Measurements from ENCODE around the gene NRP2. TPM values are rescaled to one million over a fixed set of nuclear protein-coding genes. Genes with fewer than 3 reads are reported as not detected.

NRP2 gene
- total and polyA plus RNA-seq, 2 of the 13 experiments (the other 11 are each of a cell fraction or from before 2014, with no cell fraction given) = 0.65 to 1.4 TPM

DNA sequence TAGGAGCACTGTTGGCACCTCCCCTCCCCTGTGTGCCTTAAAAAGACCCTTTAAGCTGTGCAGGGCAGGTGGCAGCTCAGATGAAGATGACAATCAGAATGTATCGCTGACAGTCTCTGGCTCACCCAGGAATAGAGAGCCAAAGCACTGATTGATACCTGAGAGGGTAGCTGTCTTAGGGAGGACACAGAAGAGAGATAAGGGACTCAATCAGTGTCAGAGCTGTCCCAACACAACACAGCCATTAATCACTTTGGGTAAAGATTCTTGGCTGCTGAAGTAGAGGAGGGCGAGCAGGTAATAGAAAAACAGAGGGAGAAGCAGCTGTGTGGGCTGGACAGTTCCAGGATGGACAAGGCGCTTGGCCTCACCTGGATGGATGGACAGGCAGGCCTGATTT lies 124.9 kb downstream of the NRP2 start:
- ChIA-PET POLR2A (interaction anchor here (0.6 kb wide), 1 partner anchor 10 kb away, joined by 4 read pairs; no protein-coding TSS in a partner anchor), CTCF (ENCODE audit: low intra/inter-chr PET ratio, low total read pairs) (no interaction called here)
- Histone ChIP-seq H3K9me3 (ENCODE audit: low read length) (no peaks in the 10 kb centered on the region), H3K4me3 (replicated peaks in 1 of 3; ENCODE audit: insufficient read depth in 1 of 3, low read depth in 2 of 3, low read length in 3 of 3) (no peak overlapping the region), H3K79me2 (ENCODE audit: insufficient read depth, low read length) (no peaks in the 10 kb centered on the region), H3K36me3 (replicated peaks in 1 of 2; ENCODE audit: control insufficient read depth in 1 of 2, insufficient read depth in 2 of 2, low read length in 2 of 2) (no peaks in the 10 kb centered on the region), H3K9ac (ENCODE audit: insufficient read depth, low read depth, low read length) (no peak overlapping the region), H4K20me1 (ENCODE audit: insufficient read depth, low read length) (no peaks in the 10 kb centered on the region), H3K27ac (ENCODE audit: extremely low read length, insufficient read depth, low read length) (no peak overlapping the region), H3K27me3 (ENCODE audit: control insufficient read depth in 1 of 2, insufficient read depth in 2 of 2, low read length in 2 of 2) (peaks cover 3 to 37% of the 10 kb centered on the region in 2 experiments; a peak in 4 of 5 replicates), H3K4me1 (ENCODE audit: insufficient read depth, low read length) (peaks cover 17% of the 10 kb centered on the region), H2AFZ (ENCODE audit: low read length) (no peak overlapping the region), H3K4me2 (ENCODE audit: low read depth, low read length) (no peak overlapping the region)
- ATAC-seq (no peak), DNase-seq (ENCODE audit: low spot score) (no peak), FAIRE-seq (no peak)
- BruUV-seq (replicated peaks) = no TSS peak
- intact Hi-C loops (cut with micrococcal nuclease; ENCODE audit: unreplicated experiment) (no loop called here), in situ Hi-C loops (cut with HindIII; ENCODE audit: extremely low pct_ligation_motif_present, low pct_unique_long_range_greater_than_20kb) (no loop called here)
- WGBS (ENCODE audit: low lambda C conversion rate) = 66% methylated on average over 3 of the region's 3 CpGs
- TF ChIP-seq ZNF484 (CRISPR knock-in tag; IDR thresholded peaks at IDR 0.05; ENCODE audit: borderline replicate concordance, low read depth) (no peak), ZBTB7B (CRISPR knock-in tag; IDR thresholded peaks at IDR 0.05) (no peak), FOSL1 (CRISPR knock-in tag; IDR thresholded peaks at IDR 0.05; ENCODE audit: borderline replicate concordance) (no peak), ZNF652 (CRISPR knock-in tag; IDR thresholded peaks at IDR 0.05; ENCODE audit: borderline replicate concordance, low read depth) (no peak), ZNF670 (CRISPR knock-in tag; IDR thresholded peaks at IDR 0.05; ENCODE audit: borderline replicate concordance) (no peak), ZNF205 (CRISPR knock-in tag; IDR thresholded peaks at IDR 0.05) (no peak), FOXK1 (CRISPR knock-in tag; IDR thresholded peaks at IDR 0.05; ENCODE audit: borderline replicate concordance, low read depth) (no peak), EEA1 (CRISPR knock-in tag; IDR thresholded peaks at IDR 0.05; ENCODE audit: borderline replicate concordance) (no peak), ZNF556 (CRISPR knock-in tag; IDR thresholded peaks at IDR 0.05; ENCODE audit: borderline replicate concordance) (no peak), SUZ12 (IDR thresholded peaks at IDR 0.05; ENCODE audit: low read depth, low read length) (no peak), NR2F1 (CRISPR knock-in tag; IDR thresholded peaks at IDR 0.05) (no peak), MZF1 (CRISPR knock-in tag; IDR thresholded peaks at IDR 0.05; ENCODE audit: borderline replicate concordance) (no peak), SP5 (CRISPR knock-in tag; IDR thresholded peaks at IDR 0.05; ENCODE audit: borderline replicate concordance, low read depth) (no peak)
- TF ChIP-seq, protein P1, sequence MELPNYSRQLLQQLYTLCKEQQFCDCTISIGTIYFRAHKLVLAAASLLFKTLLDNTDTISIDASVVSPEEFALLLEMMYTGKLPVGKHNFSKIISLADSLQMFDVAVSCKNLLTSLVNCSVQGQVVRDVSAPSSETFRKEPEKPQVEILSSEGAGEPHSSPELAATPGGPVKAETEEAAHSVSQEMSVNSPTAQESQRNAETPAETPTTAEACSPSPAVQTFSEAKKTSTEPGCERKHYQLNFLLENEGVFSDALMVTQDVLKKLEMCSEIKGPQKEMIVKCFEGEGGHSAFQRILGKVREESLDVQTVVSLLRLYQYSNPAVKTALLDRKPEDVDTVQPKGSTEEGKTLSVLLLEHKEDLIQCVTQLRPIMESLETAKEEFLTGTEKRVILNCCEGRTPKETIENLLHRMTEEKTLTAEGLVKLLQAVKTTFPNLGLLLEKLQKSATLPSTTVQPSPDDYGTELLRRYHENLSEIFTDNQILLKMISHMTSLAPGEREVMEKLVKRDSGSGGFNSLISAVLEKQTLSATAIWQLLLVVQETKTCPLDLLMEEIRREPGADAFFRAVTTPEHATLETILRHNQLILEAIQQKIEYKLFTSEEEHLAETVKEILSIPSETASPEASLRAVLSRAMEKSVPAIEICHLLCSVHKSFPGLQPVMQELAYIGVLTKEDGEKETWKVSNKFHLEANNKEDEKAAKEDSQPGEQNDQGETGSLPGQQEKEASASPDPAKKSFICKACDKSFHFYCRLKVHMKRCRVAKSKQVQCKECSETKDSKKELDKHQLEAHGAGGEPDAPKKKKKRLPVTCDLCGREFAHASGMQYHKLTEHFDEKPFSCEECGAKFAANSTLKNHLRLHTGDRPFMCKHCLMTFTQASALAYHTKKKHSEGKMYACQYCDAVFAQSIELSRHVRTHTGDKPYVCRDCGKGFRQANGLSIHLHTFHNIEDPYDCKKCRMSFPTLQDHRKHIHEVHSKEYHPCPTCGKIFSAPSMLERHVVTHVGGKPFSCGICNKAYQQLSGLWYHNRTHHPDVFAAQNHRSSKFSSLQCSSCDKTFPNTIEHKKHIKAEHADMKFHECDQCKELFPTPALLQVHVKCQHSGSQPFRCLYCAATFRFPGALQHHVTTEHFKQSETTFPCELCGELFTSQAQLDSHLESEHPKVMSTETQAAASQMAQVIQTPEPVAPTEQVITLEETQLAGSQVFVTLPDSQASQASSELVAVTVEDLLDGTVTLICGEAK (IDR thresholded peaks at IDR 0.05) = no peak
- TF ChIP-seq, protein P1 (CRISPR knock-in tag; IDR thresholded peaks at IDR 0.05) = no peak
- TF ChIP-seq, protein P2, sequence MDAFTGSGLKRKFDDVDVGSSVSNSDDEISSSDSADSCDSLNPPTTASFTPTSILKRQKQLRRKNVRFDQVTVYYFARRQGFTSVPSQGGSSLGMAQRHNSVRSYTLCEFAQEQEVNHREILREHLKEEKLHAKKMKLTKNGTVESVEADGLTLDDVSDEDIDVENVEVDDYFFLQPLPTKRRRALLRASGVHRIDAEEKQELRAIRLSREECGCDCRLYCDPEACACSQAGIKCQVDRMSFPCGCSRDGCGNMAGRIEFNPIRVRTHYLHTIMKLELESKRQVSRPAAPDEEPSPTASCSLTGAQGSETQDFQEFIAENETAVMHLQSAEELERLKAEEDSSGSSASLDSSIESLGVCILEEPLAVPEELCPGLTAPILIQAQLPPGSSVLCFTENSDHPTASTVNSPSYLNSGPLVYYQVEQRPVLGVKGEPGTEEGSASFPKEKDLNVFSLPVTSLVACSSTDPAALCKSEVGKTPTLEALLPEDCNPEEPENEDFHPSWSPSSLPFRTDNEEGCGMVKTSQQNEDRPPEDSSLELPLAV (CRISPR knock-in tag; conservative IDR thresholded peaks at IDR 0.05; ENCODE audit: low read depth) = no peak
